Measurements from ENCODE around the gene SREK1. TPM values are rescaled to one million over a fixed set of nuclear protein-coding genes. Genes with fewer than 3 reads are reported as not detected.
A peak's percentile ranks its signal among the peaks of the same experiment; 100 is the strongest.

The SREK1 gene
- total RNA-seq, 4 donors from 2014 or later: 124 to 236 (median 192) TPM

- 59 to 67% methylated on average over 4 of the region's 4 CpGs for WGBS, 2 donors
- H3K4me1 ChIP-seq: peaks cover 24 to 30% of the 10 kb centered on the region in 2 donors
- no peaks in the 10 kb centered on the region for H3K36me3 ChIP-seq
- intact Hi-C loops (cut with DNase I): no loop called here
- no peak for TF ChIP-seq CTCF (IDR thresholded peaks at IDR 0.05)
- no peak for TF ChIP-seq POLR2A (IDR thresholded peaks at IDR 0.05)
- H3K9me3 ChIP-seq: no peaks in the 10 kb centered on the region
- H3K27me3 ChIP-seq: no peaks in the 10 kb centered on the region
- peak in 1 of 2 donors; percentile 23 for DNase-seq
- no peak overlapping the region for H3K27ac ChIP-seq
- H3K4me3 ChIP-seq (replicated peaks in 1 of 3): no peak overlapping the region
Observed at GRCh38 chr5:66203531-66203930, 59.4 kb downstream of the SREK1 start.

GRCh38 chr5:66206465-66206864 lies 62.4 kb downstream of the SREK1 start:
- intact Hi-C loops (cut with DNase I): no loop called here
- H3K9me3 ChIP-seq: no peaks in the 10 kb centered on the region
- TF ChIP-seq POLR2A (IDR thresholded peaks at IDR 0.05): no peak
- no peak for TF ChIP-seq CTCF (IDR thresholded peaks at IDR 0.05)
- H3K4me3 ChIP-seq (replicated peaks in 1 of 3): no peak overlapping the region
- no peak for DNase-seq
- WGBS, 2 donors: 97% methylated on average over 5 of the region's 5 CpGs
- no peaks in the 10 kb centered on the region for H3K27me3 ChIP-seq
- peak overlapping the region; percentile 89 to 99 (median 93) for H3K27ac ChIP-seq
- no peaks in the 10 kb centered on the region for H3K36me3 ChIP-seq
- peaks cover 35 to 38% of the 10 kb centered on the region in 2 donors for H3K4me1 ChIP-seq

- no peak for TF ChIP-seq CTCF (IDR thresholded peaks at IDR 0.05)
- TF ChIP-seq POLR2A (IDR thresholded peaks at IDR 0.05): peak in 1 of 2 donors; percentile 58
Observed at GRCh38 chr5:66207800-66208561, 63.9 kb downstream of the SREK1 start.

GRCh38 chr5:66209350-66209749 lies 65.2 kb downstream of the SREK1 start:
- H3K36me3 ChIP-seq: no peaks in the 10 kb centered on the region
- H3K27me3 ChIP-seq: no peaks in the 10 kb centered on the region
- H3K4me1 ChIP-seq: peaks cover 24 to 27% of the 10 kb centered on the region in 2 donors
- TF ChIP-seq CTCF (IDR thresholded peaks at IDR 0.05) (peak in 1 of 6 experiments; percentile 12), POLR2A (IDR thresholded peaks at IDR 0.05) (no peak)
- intact Hi-C loops (cut with DNase I): no loop called here
- H3K9me3 ChIP-seq: no peaks in the 10 kb centered on the region
- H3K27ac ChIP-seq: peak overlapping the region; percentile 93 to 99 (median 96)
- WGBS, 2 donors: 89 to 91% methylated on average over 4 of the region's 4 CpGs
- H3K4me3 ChIP-seq (replicated peaks in 1 of 3): no peak overlapping the region
- peak; percentile 27 to 56 for DNase-seq

More at GRCh38 chr5:66207800-66208561, 63.9 kb downstream of the SREK1 start:
- DNase-seq: peak; percentile 95 to 97
- H3K27me3 ChIP-seq: no peaks in the 10 kb centered on the region
- no peak overlapping the region for H3K4me3 ChIP-seq (replicated peaks in 1 of 3)
- H3K4me1 ChIP-seq: peaks cover 31 to 32% of the 10 kb centered on the region in 2 donors
- H3K36me3 ChIP-seq: no peaks in the 10 kb centered on the region
- 21 to 32% methylated on average over 10 of the region's 10 CpGs for WGBS, 2 donors
- H3K27ac ChIP-seq: peak overlapping the region; percentile 93 to 99 (median 96)
- no peaks in the 10 kb centered on the region for H3K9me3 ChIP-seq
- intact Hi-C loops (cut with DNase I): no loop called here

GRCh38 chr5:66209794-66210193 lies 65.7 kb downstream of the SREK1 start:
- TF ChIP-seq CTCF (IDR thresholded peaks at IDR 0.05) (no peak), POLR2A (IDR thresholded peaks at IDR 0.05) (no peak)
- intact Hi-C loops (cut with DNase I): no loop called here
- no peak overlapping the region for H3K4me3 ChIP-seq (replicated peaks in 1 of 3)
- H3K27me3 ChIP-seq: no peaks in the 10 kb centered on the region
- no peaks in the 10 kb centered on the region for H3K9me3 ChIP-seq
- 86 to 87% methylated on average over 6 of the region's 6 CpGs for WGBS, 2 donors
- peak overlapping the region in 2 of 3 donors; percentile 93 to 99 for H3K27ac ChIP-seq
- DNase-seq: no peak
- no peaks in the 10 kb centered on the region for H3K36me3 ChIP-seq
- peaks cover 24 to 27% of the 10 kb centered on the region in 2 donors for H3K4me1 ChIP-seq
